ENCODE measurements around the gene CCP110.

The CCP110 gene

DNA sequence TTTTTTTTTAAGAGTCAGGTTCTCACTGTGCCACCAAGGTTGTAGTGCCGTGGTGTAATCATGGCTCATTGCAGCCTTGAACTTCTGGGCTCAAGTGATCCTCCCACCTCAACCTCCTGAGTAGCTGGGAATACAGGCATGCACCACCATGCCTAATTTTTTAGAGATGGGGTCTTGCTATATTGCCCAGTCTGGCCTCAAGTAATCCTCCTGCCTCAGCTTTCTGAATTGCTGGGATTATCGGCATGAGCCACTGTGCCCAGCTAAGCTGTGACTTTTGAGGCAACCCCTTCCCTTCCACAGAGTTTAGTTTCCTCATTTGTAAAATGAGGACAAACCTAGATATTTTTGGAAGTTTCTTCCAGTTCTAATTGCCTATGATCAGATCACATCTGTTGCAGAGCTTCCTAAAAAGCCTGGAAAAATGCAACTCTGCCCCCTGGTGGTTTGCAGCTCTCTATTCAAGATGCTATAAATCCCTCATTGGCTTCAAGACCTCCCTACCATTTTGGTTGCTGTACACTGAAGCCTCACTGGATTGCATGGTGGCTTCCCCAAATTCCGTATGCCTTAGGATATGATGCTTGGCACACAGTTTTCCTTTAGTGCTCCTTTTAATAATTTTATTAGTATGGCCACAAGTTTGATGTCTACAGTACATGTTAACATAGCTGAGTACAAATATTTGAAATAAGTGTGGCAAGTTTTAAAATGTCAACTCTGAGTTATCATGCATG, 21.2 kb upstream of the CCP110 start:
- peaks cover 38% of the 10 kb centered on the region for H3K36me3 ChIP-seq (replicated peaks; ENCODE audit: low read depth, low read length)
- H3K79me2 ChIP-seq (ENCODE audit: low read length), result no peaks in the 10 kb centered on the region
- H3K4me2 ChIP-seq (ENCODE audit: low read length), result no peak overlapping the region
- H3K4me3 ChIP-seq (ENCODE audit: low read length), result no peak overlapping the region
- no peaks in the 10 kb centered on the region for H4K20me1 ChIP-seq (ENCODE audit: insufficient read depth, low read length)
- H2AFZ ChIP-seq (ENCODE audit: low read depth, low read length), result no peak overlapping the region
- peaks cover 2% of the 10 kb centered on the region for H3K4me1 ChIP-seq (ENCODE audit: low read length)
- no peaks in the 10 kb centered on the region for H3K27me3 ChIP-seq (ENCODE audit: low read depth, low read length)
- H3K9me3 ChIP-seq (ENCODE audit: insufficient read depth, low read length), result no peaks in the 10 kb centered on the region
- H3K9ac ChIP-seq (ENCODE audit: low read length), result no peak overlapping the region
- no peak overlapping the region for H3K27ac ChIP-seq (ENCODE audit: low read length)
- TF ChIP-seq EZH2phosphoT487 (IDR thresholded peaks at IDR 0.05; ENCODE audit: low read depth), result no peak
- TF ChIP-seq, protein P1, sequence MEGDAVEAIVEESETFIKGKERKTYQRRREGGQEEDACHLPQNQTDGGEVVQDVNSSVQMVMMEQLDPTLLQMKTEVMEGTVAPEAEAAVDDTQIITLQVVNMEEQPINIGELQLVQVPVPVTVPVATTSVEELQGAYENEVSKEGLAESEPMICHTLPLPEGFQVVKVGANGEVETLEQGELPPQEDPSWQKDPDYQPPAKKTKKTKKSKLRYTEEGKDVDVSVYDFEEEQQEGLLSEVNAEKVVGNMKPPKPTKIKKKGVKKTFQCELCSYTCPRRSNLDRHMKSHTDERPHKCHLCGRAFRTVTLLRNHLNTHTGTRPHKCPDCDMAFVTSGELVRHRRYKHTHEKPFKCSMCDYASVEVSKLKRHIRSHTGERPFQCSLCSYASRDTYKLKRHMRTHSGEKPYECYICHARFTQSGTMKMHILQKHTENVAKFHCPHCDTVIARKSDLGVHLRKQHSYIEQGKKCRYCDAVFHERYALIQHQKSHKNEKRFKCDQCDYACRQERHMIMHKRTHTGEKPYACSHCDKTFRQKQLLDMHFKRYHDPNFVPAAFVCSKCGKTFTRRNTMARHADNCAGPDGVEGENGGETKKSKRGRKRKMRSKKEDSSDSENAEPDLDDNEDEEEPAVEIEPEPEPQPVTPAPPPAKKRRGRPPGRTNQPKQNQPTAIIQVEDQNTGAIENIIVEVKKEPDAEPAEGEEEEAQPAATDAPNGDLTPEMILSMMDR (IDR thresholded peaks at IDR 0.05; ENCODE audit: low read depth, low read length), result peak; percentile 88

DNA sequence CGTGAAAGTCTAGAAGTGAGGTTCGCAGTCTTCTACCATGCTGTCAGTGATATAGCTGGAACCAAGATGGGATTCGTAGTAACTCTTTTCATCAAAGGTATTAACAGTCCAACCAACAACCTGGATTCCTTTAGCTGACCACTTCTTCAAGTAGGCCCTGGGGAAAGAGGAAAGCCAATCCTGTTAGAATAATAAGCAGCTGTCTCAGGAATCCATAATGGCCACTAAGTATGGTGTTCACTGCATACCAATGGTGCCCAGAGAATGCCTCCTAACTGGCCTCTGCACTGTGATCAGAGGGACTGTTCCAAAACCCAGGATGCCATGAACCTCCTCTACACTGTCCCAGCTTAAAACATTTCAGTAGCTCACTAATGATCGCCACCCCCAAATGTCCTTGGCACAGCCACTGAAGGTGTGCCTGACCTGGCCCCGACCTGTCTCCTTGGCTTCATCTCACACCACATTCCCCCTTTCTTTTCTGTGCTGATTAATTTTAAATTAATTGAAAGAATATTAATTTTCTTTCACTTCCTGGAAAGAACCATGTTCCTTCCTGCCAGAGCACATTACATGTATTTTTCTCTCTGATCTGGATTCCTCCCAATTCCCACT, 20.2 kb upstream of the CCP110 start:
- Histone ChIP-seq H4K20me1 (ENCODE audit: insufficient read depth, low read length) (no peaks in the 10 kb centered on the region), H2AFZ (ENCODE audit: low read depth, low read length) (no peak overlapping the region), H3K9me3 (ENCODE audit: insufficient read depth, low read length) (no peaks in the 10 kb centered on the region), H3K79me2 (ENCODE audit: low read length) (no peaks in the 10 kb centered on the region), H3K27ac (ENCODE audit: low read length) (no peak overlapping the region), H3K27me3 (ENCODE audit: low read depth, low read length) (no peaks in the 10 kb centered on the region), H3K4me2 (ENCODE audit: low read length) (no peak overlapping the region), H3K4me3 (ENCODE audit: low read length) (no peak overlapping the region), H3K4me1 (ENCODE audit: low read length) (no peaks in the 10 kb centered on the region), H3K36me3 (replicated peaks; ENCODE audit: low read depth, low read length) (peaks cover 32% of the 10 kb centered on the region), H3K9ac (ENCODE audit: low read length) (no peak overlapping the region)
- TF ChIP-seq EZH2phosphoT487 (IDR thresholded peaks at IDR 0.05; ENCODE audit: low read depth), result no peak
- TF ChIP-seq, protein P1 (IDR thresholded peaks at IDR 0.05; ENCODE audit: low read depth, low read length), result no peak

DNA sequence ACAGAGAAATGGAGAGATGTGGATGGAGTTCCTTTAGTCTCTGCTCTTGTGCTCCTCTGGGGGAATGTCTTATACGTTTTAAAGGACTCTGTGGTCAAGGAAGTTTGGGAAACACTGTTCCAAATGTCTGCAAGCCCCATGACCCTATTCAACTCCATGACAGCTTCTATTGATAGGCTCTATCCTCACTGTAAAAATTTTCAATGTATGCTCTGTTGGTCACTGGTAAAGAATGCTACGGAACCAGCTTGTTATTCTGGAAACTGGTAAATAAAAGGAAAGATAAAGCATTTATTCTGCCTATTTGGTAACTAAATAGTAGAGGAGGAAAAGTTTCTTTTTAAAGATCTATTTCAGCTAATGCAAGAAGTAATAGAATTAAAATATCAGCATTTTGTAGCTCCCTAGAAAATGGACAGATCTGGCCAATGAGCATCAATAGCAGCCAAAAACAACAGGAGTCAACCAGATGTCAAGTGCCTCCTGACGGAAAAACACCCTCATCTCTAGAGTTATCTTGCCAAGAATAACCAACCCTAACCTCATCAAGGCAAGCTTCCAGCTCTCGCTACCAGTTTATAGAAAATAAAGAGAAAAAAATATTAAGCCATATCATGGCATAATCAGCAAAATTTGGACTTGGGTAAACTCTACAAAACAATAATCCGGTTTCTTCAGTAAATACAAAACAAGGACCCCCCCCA, 18.0 kb upstream of the CCP110 start:
- H3K4me2 ChIP-seq (ENCODE audit: low read length), result no peak overlapping the region
- no peak overlapping the region for H2AFZ ChIP-seq (ENCODE audit: low read depth, low read length)
- TF ChIP-seq, protein P1 (IDR thresholded peaks at IDR 0.05; ENCODE audit: low read depth, low read length), result no peak
- TF ChIP-seq EZH2phosphoT487 (IDR thresholded peaks at IDR 0.05; ENCODE audit: low read depth), result no peak
- no peaks in the 10 kb centered on the region for H3K79me2 ChIP-seq (ENCODE audit: low read length)
- H3K9me3 ChIP-seq (ENCODE audit: insufficient read depth, low read length), result no peaks in the 10 kb centered on the region
- no peak overlapping the region for H3K27ac ChIP-seq (ENCODE audit: low read length)
- no peaks in the 10 kb centered on the region for H4K20me1 ChIP-seq (ENCODE audit: insufficient read depth, low read length)
- H3K27me3 ChIP-seq (ENCODE audit: low read depth, low read length), result no peaks in the 10 kb centered on the region
- H3K4me3 ChIP-seq (ENCODE audit: low read length), result no peak overlapping the region
- no peaks in the 10 kb centered on the region for H3K4me1 ChIP-seq (ENCODE audit: low read length)
- H3K9ac ChIP-seq (ENCODE audit: low read length), result no peak overlapping the region
- H3K36me3 ChIP-seq (replicated peaks; ENCODE audit: low read depth, low read length), result peaks cover 36% of the 10 kb centered on the region

DNA sequence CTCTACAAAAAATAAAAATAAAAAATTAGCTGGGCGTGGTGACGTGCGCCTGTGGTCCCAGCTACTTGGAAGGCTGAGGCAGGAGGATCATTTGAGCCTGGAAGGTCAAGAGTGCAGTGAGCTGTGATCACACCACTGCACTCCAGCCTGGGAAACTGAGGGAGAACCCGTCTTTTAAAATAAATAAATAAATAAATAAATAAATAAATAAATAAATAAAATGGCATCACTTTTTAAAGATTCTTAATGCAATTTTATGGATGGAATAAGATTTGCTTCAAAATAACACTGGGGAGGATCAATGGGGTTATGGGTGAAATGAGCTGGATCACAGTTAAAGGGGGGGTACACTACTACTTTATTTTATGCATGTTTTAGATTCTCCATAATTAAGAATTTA, 16.8 kb upstream of the CCP110 start:
- TF ChIP-seq EZH2phosphoT487 (IDR thresholded peaks at IDR 0.05; ENCODE audit: low read depth), result no peak
- TF ChIP-seq, protein P1 (IDR thresholded peaks at IDR 0.05; ENCODE audit: low read depth, low read length), result no peak
- Histone ChIP-seq H3K79me2 (ENCODE audit: low read length) (no peaks in the 10 kb centered on the region), H3K4me1 (ENCODE audit: low read length) (no peaks in the 10 kb centered on the region), H3K9ac (ENCODE audit: low read length) (no peak overlapping the region), H3K4me3 (ENCODE audit: low read length) (no peak overlapping the region), H3K36me3 (replicated peaks; ENCODE audit: low read depth, low read length) (peaks cover 31% of the 10 kb centered on the region), H3K27ac (ENCODE audit: low read length) (no peak overlapping the region), H4K20me1 (ENCODE audit: insufficient read depth, low read length) (no peaks in the 10 kb centered on the region), H3K9me3 (ENCODE audit: insufficient read depth, low read length) (no peaks in the 10 kb centered on the region), H3K4me2 (ENCODE audit: low read length) (no peak overlapping the region), H2AFZ (ENCODE audit: low read depth, low read length) (no peak overlapping the region), H3K27me3 (ENCODE audit: low read depth, low read length) (no peaks in the 10 kb centered on the region)
